ENCODE results near the gene ILDR2. TPM values are rescaled to one million over a fixed set of nuclear protein-coding genes. Genes with fewer than 3 reads are reported as not detected.
A peak's percentile ranks its signal among the peaks of the same experiment; 100 is the strongest.

The ILDR2 gene
- polyA plus RNA-seq, 1 donor (not counting 4 experiments of a cell fraction or from before 2014, with no cell fraction given) = not detected

GRCh38 chr1:166947398-166948043 is 27.8 kb downstream of the ILDR2 start:
- H3K4me2 ChIP-seq (ENCODE audit: control insufficient read depth, extremely low read depth, insufficient read depth, low read depth, low read length) = peak overlapping the region; percentile 40
- no peak for DNase-seq (ENCODE audit: low read depth, low spot score)

DNA sequence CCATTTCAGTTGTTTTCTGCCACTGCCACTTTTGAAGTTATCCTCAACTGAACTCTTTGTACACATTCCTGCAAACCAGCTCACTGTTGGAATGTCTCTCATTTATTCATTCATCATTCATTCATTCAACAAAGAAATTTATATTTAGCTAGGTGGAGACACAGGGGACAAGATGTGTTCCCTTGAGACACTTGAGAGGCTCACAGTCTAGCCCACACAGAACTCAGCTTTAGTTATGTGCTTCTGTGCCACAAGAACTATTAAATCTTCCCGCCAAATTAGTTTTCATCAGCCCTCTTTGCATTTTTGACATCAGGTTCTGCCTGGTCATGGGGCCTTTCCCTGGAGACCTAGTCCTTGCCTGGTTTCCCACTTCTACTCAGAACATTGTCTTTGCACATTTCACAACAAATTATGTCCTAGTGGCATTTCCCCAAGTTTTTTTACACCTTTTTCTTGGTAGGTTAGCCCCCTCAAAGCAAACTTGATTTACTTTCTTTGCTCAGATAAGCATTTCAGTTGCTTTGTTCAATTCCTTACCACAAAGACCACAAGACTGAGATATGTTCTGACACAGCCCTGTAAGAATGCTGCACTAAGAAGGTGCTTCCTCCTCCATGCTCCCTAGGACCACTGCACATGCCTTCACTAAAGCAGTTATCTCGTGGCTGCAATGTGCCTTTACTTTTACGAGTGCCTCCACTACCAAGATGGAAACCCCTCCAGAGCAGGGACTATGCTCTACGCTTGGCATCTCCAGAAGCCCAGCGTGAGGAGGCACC is 31.0 kb downstream of the ILDR2 start:
- H3K9me3 ChIP-seq (ENCODE audit: control insufficient read depth, low read depth, low read length) = no peaks in the 10 kb centered on the region
- H2AFZ ChIP-seq (ENCODE audit: control insufficient read depth, low read length) = no peak overlapping the region
- no peaks in the 10 kb centered on the region for H3K36me3 ChIP-seq (ENCODE audit: control insufficient read depth in 2 of 2, extremely low read depth in 1 of 2, insufficient read depth in 2 of 2, low read length in 2 of 2)
- dilution Hi-C loops (cut with MboI; ENCODE audit: extremely low pct_ligation_motif_present, low sequenced_read_pairs) = no loop called here
- DNase-seq (ENCODE audit: low read depth, low spot score) (peak; percentile 11), FAIRE-seq (peak; percentile 76)
- H3K4me3 ChIP-seq (ENCODE audit: control insufficient read depth in 2 of 3, extremely low read depth in 1 of 3, insufficient read depth in 2 of 3, low read depth in 1 of 3, low read length in 3 of 3) = peak overlapping the region in 1 of 3 experiments; percentile 9
- no peaks in the 10 kb centered on the region for H3K79me2 ChIP-seq (ENCODE audit: control insufficient read depth, insufficient read depth, low read length)
- H3K4me2 ChIP-seq (ENCODE audit: control insufficient read depth, extremely low read depth, insufficient read depth, low read depth, low read length) = peak overlapping the region; percentile 55
- no peak overlapping the region for H3K9ac ChIP-seq (ENCODE audit: control insufficient read depth, extremely low read depth, insufficient read depth, low read length)
- no peak overlapping the region for H3K27ac ChIP-seq (ENCODE audit: control insufficient read depth, insufficient read depth, low read length)
- peaks cover 30% of the 10 kb centered on the region for H3K27me3 ChIP-seq (ENCODE audit: control insufficient read depth, extremely low read depth, insufficient read depth, low read length)
- no peaks in the 10 kb centered on the region for H3K9me1 ChIP-seq (ENCODE audit: control insufficient read depth, extremely low read depth, insufficient read depth, low read length)
- no peak for TF ChIP-seq EZH2 (IDR thresholded peaks at IDR 0.05; ENCODE audit: low read length)
- TF ChIP-seq CTCF (optimal IDR thresholded peaks at IDR 0.05 in 1 of 3, IDR thresholded peaks at IDR 0.05 in 1 of 3, conservative IDR thresholded peaks at IDR 0.05 in 1 of 3; ENCODE audit: extremely low read depth in 1 of 3, insufficient read depth in 2 of 3, low read length in 3 of 3) = no peak
- no peaks in the 10 kb centered on the region for H3K4me1 ChIP-seq (ENCODE audit: control insufficient read depth, extremely low read depth, insufficient read depth, low read length)
- H4K20me1 ChIP-seq (ENCODE audit: control insufficient read depth, extremely low read depth, insufficient read depth, low read length) = no peaks in the 10 kb centered on the region

More at GRCh38 chr1:166947398-166948043, 27.8 kb downstream of the ILDR2 start:
- TF ChIP-seq CTCF (optimal IDR thresholded peaks at IDR 0.05 in 1 of 3, IDR thresholded peaks at IDR 0.05 in 1 of 3, conservative IDR thresholded peaks at IDR 0.05 in 1 of 3; ENCODE audit: extremely low read depth in 1 of 3, insufficient read depth in 2 of 3, low read length in 3 of 3) (no peak), EZH2 (IDR thresholded peaks at IDR 0.05; ENCODE audit: low read length) (no peak)
- dilution Hi-C loops (cut with MboI; ENCODE audit: extremely low pct_ligation_motif_present, low sequenced_read_pairs) = no loop called here
- Histone ChIP-seq H3K36me3 (ENCODE audit: control insufficient read depth in 2 of 2, extremely low read depth in 1 of 2, insufficient read depth in 2 of 2, low read length in 2 of 2) (no peaks in the 10 kb centered on the region), H3K4me1 (ENCODE audit: control insufficient read depth, extremely low read depth, insufficient read depth, low read length) (peaks cover 2% of the 10 kb centered on the region), H4K20me1 (ENCODE audit: control insufficient read depth, extremely low read depth, insufficient read depth, low read length) (no peaks in the 10 kb centered on the region), H3K4me3 (ENCODE audit: control insufficient read depth in 2 of 3, extremely low read depth in 1 of 3, insufficient read depth in 2 of 3, low read depth in 1 of 3, low read length in 3 of 3) (peak overlapping the region in 1 of 3 experiments; percentile 13), H3K9me3 (ENCODE audit: control insufficient read depth, low read depth, low read length) (no peaks in the 10 kb centered on the region), H3K9me1 (ENCODE audit: control insufficient read depth, extremely low read depth, insufficient read depth, low read length) (no peaks in the 10 kb centered on the region), H3K79me2 (ENCODE audit: control insufficient read depth, insufficient read depth, low read length) (no peaks in the 10 kb centered on the region), H3K27ac (ENCODE audit: control insufficient read depth, insufficient read depth, low read length) (no peak overlapping the region), H3K9ac (ENCODE audit: control insufficient read depth, extremely low read depth, insufficient read depth, low read length) (no peak overlapping the region), H2AFZ (ENCODE audit: control insufficient read depth, low read length) (no peak overlapping the region), H3K27me3 (ENCODE audit: control insufficient read depth, extremely low read depth, insufficient read depth, low read length) (peaks cover 34% of the 10 kb centered on the region)
- no peak for FAIRE-seq
